Left forelimb (tissue), 1 donor: Measurements from ENCODE around the gene XPC.

Experiments used
- DNase-seq: peaks from one replicate; pipeline ENCODE4 v3.0.0-alpha.2; 2018; ENCODE audit warnings: low spot score

The XPC gene

GRCh38 chr3:14170531-14171159, 7.8 kb downstream of the XPC start:
- no peak for DNase-seq

- DNase-seq = no peak
Observed at GRCh38 chr3:14169871-14170270, 8.5 kb downstream of the XPC start.

DNA sequence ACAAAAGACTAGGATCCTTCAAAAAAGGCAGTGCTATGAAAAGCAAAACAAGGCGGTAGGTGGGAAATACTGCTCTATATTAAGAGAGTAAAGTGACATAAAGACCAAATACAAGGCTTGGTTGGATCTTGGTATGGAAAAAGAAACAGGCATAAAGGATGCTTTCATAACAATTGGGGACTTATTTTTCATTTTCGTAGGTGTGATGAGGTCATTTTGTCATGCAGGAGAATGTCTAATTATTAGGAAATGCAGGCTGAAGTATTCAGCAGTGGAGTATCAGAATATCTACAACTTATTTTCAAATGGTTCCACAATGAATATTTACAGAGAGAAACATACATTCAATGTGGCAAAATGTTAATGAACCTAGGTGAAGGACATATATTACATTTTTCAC, 9.0 kb downstream of the XPC start:
- DNase-seq = no peak

DNA sequence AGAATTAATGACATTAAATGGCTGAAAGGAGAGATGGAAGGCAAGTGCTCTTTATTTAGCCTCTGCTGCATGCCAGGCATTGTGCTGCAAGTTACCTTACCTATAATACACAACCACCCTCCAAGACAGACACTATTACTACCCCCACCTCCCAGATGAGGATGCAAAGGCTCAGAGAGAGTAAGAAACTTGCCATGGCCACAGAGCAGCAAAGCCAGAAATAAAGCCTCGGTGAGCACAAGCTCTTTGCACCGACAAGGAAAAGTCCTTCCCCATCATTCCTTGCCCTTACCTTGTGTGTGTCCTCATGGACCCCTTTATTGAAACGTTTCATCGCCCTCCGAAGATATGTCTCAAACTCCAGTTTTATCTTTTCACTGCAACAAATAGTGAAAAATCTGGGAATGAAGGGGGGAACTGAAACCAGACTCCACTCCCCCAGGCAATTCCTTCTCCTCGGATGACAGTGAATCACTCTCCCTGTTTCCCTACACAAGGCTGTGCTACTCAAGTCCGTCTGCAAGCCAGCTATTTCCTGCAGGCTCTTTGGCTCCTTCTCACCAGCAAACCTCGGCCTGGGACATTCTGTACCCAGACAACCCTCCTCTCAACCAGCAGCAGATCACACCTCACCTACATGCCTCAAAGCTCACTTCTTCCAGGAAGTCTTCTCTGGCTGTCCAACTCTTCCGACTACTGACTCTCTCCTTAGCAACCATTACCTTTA, 11.4 kb downstream of the XPC start:
- no peak for DNase-seq

GRCh38 chr3:14162178-14162577, 16.2 kb downstream of the XPC start:
- no peak for DNase-seq

GRCh38 chr3:14161282-14161681, 17.1 kb downstream of the XPC start:
- DNase-seq = no peak

GRCh38 chr3:14159426-14159825, 19.0 kb downstream of the XPC start:
- no peak for DNase-seq

- DNase-seq = no peak
Observed at GRCh38 chr3:14158370-14158769, 20.0 kb downstream of the XPC start.

DNA sequence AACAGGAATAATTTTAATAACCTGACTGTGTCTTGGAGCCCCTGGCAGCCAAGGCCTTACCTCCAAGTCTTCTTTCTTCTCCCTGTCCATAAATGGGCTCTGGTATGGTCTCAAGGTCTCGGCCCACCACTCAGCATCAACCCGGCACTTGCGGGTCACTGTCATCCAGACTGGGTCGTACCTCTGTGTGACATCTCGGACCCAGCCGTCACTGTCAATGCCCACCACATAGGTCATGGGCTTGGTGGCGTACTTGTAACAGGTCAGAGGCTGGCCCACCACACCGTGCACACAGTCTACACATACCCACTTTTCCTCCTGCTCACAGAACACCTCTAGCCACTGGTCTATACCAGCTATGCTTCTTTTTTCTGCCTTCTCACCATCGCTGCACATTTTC, 20.4 kb downstream of the XPC start:
- DNase-seq = no peak

- no peak for DNase-seq
Observed at GRCh38 chr3:14156843-14157561, 21.4 kb downstream of the XPC start.

GRCh38 chr3:14156201-14156600, 22.2 kb downstream of the XPC start:
- no peak for DNase-seq

DNA sequence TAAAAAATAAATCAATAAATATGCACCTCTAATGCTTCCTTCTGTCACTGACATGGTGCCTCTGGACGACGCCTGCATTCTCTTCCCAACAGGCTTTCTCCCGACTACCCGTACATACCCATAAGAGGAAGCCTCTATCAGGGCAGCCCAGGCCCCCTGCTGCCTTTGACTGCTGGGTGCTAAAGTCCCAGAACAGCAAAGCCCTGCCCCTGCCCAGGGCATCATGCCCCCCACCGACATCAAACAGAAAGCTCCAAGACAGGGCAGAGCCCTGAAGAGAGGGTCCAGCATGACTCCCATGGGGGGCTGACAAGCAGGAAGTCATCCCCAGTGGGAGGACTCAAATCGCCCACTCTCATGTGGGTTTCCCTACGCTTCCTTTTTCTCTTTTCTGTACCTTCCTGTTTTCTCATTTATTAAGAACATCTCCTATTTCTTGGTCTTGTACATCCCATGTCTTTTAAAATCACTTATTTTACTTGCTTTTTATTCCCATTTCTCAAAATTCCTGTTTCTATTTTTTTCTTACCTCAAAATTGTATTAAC, 23.4 kb downstream of the XPC start:
- no peak for DNase-seq

DNA sequence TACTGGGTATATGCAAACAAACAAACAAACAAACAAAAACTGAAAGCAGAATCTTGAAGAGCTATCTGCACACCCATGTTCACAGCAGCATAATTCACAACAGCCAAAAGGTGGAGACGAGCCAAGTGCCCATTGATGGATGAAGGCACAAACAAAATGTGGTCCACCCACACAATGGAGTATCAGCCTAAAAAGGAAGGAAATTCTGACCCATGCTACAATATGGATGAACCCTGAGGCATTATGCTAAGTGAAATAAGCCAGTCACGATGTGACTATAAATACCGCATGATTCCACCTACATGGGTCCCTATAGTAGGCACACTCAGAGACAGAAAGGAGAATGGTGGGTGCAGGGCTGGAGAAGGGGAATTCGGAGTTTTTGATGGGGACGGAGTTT, 24.1 kb downstream of the XPC start:
- no peak for DNase-seq

- no peak for DNase-seq
Observed at GRCh38 chr3:14153663-14154062, 24.7 kb downstream of the XPC start.

DNA sequence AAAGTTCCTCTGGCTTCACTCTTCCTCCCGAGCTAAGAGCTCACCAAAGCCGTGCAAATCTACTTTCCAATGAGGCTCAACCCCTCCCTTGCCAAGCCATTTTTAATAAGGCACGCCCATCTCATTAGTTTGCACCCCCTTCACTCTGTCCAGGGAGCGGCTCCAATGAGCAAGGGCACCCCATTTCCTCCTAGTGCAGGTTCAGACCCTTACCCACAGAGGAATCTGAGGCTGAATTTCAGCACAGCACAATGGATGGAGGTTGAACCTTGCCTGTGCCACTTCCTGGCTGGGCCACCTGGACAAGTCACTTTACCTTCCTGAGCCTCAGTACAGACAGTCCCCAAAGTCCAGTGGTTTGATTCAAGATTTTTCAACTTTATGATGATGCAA, 25.4 kb downstream of the XPC start:
- DNase-seq = no peak

DNA sequence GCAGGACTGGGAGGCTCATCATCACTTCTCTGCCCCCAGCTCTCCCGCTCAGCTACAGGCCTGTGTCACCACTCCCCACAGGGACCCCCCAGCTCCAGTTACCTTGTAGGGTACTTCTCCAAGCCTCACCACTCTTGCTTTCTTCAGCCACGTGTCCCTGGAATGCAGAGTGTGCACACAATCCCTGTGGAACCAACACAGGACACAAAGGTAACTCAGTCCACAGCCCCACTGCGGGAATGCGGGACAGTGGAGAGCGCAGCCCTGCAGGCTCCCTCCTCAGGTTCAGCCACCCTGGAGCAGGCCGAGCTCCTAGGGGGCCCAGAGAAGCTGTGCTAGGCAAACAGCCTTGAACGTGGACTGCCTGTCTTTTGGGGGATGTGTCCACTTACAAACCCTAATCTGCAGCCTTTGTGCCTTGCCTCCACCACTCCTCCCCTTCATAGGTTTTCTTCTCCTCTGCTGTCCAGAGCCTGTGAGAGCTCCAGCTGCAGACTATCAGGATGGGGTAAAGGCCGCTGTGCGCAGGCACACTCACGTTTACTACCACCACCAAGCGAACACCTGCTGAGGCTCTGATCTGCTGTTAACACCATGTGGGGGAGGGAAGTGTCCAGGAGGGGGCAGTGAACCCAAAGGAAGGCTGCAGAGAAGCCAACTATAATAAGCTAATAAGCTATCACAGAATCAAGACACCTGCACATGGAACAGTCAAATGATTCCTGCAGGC, 26.0 kb downstream of the XPC start:
- no peak for DNase-seq

GRCh38 chr3:14151471-14152083, 26.8 kb downstream of the XPC start:
- DNase-seq = no peak

- no peak for DNase-seq
Observed at GRCh38 chr3:14150491-14151230, 27.7 kb downstream of the XPC start.

DNA sequence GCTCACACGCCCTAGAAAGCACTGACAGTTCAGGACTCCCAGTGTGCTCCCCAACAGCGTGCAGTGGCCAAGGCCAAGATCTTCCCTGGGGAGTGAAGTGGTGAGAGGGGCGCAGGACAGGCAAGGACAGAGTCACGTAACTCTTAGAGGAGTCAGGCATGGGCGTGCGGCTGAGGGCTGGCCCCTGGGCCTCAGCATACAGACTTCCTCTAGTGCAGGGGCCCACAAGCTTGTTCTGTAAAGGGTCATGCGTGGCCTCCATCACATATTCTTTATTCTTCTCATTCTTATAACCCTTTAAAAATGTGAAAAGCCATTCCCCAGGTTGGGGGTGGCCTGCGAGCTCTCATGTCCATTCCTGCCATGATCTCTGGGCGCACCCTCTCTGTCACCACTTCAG, 28.3 kb downstream of the XPC start:
- no peak for DNase-seq

DNA sequence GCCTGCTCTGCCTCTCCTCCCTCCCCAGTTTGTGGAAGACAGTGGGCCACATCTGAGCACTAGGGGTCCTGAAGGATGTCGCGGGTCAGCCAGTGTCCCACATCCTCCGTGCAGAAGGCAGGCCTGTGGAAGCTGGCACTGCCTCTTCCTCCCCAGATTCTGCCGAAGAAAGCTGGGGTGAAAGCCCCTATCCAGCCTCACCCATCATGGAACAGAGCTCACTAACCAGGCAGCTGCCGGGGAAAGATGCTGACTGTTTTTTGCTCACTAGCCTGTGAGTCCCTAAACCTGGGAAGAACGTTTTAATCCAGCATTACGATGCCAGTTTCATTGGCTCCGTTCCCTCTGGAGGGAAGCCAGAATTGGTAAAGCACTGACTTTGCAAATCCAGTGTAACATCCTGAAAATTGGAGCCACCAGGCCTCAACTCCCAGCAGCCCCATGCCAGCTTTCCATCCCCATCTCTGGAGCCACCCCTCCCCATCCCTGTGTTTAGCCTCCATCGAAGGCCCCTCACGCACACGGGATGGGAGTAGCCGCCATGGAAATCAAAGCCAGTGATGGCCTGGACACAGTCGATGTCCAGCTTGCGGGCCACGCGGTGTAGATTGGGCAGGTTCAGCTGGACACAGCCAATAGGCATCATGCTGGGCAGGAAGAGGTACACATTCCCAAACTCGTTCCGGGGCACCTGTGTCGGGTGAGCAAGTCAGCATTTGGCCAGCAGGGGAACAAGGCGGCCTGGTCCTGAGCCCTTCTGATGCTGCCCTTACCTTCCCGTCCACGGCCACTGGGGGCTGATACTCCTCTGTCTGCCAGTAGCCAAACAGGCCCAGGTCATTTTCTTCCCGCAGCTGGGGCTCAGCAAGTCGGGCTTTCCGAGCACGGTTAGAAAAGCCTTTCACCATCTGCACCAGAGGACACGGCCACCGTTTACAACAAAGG, 30.1 kb downstream of the XPC start:
- DNase-seq = peak; percentile 30
